UCSD-AML1 (cell line): ENCODE data around the gene RHAG.

Experiments used
- DNase-seq: peaks from one replicate; lab custom pipeline; 2025; ENCODE audit not compliant: unreplicated experiment; lab: John Stamatoyannopoulos, UW

Gene RHAG

GRCh38 chr6:49565261-49565660 lies 71.4 kb downstream of the RHAG start:
- DNase-seq: no peak

- DNase-seq: no peak
These were observed 72.1 kb downstream of the RHAG start for GRCh38 chr6:49564552-49564951.

- DNase-seq: no peak
These were observed 73.4 kb downstream of the RHAG start for GRCh38 chr6:49563006-49563886.

GRCh38 chr6:49558238-49558637 lies 78.4 kb downstream of the RHAG start:
- no peak for DNase-seq

- no peak for DNase-seq
These were observed 79.5 kb downstream of the RHAG start for GRCh38 chr6:49557177-49557576.

GRCh38 chr6:49556429-49556837 lies 80.2 kb downstream of the RHAG start:
- no peak for DNase-seq

- no peak for DNase-seq
These were observed 80.7 kb downstream of the RHAG start for GRCh38 chr6:49555951-49556350.
